Stimulated activated CD4-positive, alpha-beta T cell treated with anti-CD3 and anti-CD28 coated beads, Interleukin-4, amount 100 ng/mL, for 24 hours (primary cell): ENCODE data around the gene SGO2.
"Not testable (repeated sequence)": the region's sequence is repeated elsewhere in the genome, so short reads cannot be mapped to it uniquely, and the experiment has no call there.

Source experiments
- DNase-seq: peaks from one replicate; pipeline ENCODE4 v3.0.0-alpha.2; 2020

SGO2 gene

GRCh38 chr2:200624026-200624425, 98.0 kb downstream of the SGO2 start:
- no peak for DNase-seq

- no peak for DNase-seq
These were observed 98.7 kb downstream of the SGO2 start for GRCh38 chr2:200624658-200625057.

GRCh38 chr2:200625282-200625681, 99.3 kb downstream of the SGO2 start:
- no peak for DNase-seq

GRCh38 chr2:200625958-200626363, 100.0 kb downstream of the SGO2 start:
- DNase-seq: no peak

GRCh38 chr2:200627110-200627770, 101.2 kb downstream of the SGO2 start:
- no peak for DNase-seq

- DNase-seq: not testable (repeated sequence)
These were observed 102.5 kb downstream of the SGO2 start for GRCh38 chr2:200628461-200628860.

GRCh38 chr2:200631287-200631686, 105.3 kb downstream of the SGO2 start:
- DNase-seq: no peak
